HEK293 (cell line): ENCODE measurements around the gene MYOT.

ENCODE experiments used
- CTCF ChIA-PET: fragments of 350-600 bp; formaldehyde crosslinking; extraction: SDS; loops from one replicate; lab custom pipeline; 2021; ENCODE audit warnings: antibody characterized with exemption; lab: Yijun Ruan, JAX
- POLR2A ChIA-PET: fragments of 300-600 bp; formaldehyde crosslinking; extraction: SDS; loops from one replicate; lab custom pipeline; 2020; ENCODE audit warnings: antibody characterized with exemption, inconsistent platforms; lab: Yijun Ruan, JAX
- H3K27ac ChIP-seq: fragments of 200-500 bp; sonication (Bioruptor generic); 2 replicates; pipeline ENCODE4 v1.5.1; 2014; ENCODE audit warnings: low read depth, low read length, control low read depth, inconsistent platforms; ENCODE audit errors: extremely low read depth
- H3K36me3 ChIP-seq, 2 experiments: fragments of 200-500 bp in 1 of 2; sonication (Bioruptor generic) in 1 of 2; 1 replicate in 1 of 2; 2 replicates in 1 of 2; pipeline ENCODE4 v1.5.1; 2014 to 2017; ENCODE audit warnings: inconsistent platforms in 2 of 2, low read length in 2 of 2; ENCODE audit not compliant: control insufficient read depth in 2 of 2, insufficient read depth in 1 of 2
- H3K4me1 ChIP-seq: fragments of 200-500 bp; sonication (Bioruptor generic); 2 replicates; pipeline ENCODE4 v1.5.1; 2014; ENCODE audit warnings: mild to moderate bottlenecking, low read length, inconsistent platforms; ENCODE audit not compliant: control insufficient read depth, insufficient read depth
- H3K4me3 ChIP-seq: 2 replicates; pipeline ENCODE4 v1.5.1; 2011; ENCODE audit warnings: low read depth, mild to moderate bottlenecking, control low read depth, low read length, moderate library complexity
- H3K9me3 ChIP-seq: fragments of 200-500 bp; sonication (Bioruptor generic); 2 replicates; pipeline ENCODE4 v1.5.1; 2014; ENCODE audit warnings: low read depth, low read length, inconsistent platforms; ENCODE audit not compliant: control insufficient read depth, insufficient read depth
- EGR2 ChIP-seq: fragments of 450-650 bp; formaldehyde crosslinking; IDR thresholded peaks from 2 replicates; pipeline ENCODE4 v1.5.1; 2016; ENCODE audit warnings: low read depth, missing biosample characterization, missing genetic modification characterization
- FEZF1 ChIP-seq: fragments of 450-650 bp; formaldehyde crosslinking; IDR thresholded peaks from 2 replicates; pipeline ENCODE4 v1.5.1; 2016; ENCODE audit warnings: missing biosample characterization, missing genetic modification characterization
- IKZF3 ChIP-seq: fragments of 450-650 bp; IDR thresholded peaks from 2 replicates; pipeline ENCODE4 v1.5.0; 2018; ENCODE audit warnings: missing biosample characterization, mild to moderate bottlenecking, missing genetic modification characterization, moderate library complexity
- KLF16 ChIP-seq: fragments of 450-650 bp; formaldehyde crosslinking; IDR thresholded peaks from 2 replicates; pipeline ENCODE4 v1.5.1; 2017; ENCODE audit warnings: missing biosample characterization, missing genetic modification characterization
- MYNN ChIP-seq: fragments of 450-650 bp; formaldehyde crosslinking; IDR thresholded peaks from 2 replicates; pipeline ENCODE4 v1.5.1; 2016; ENCODE audit warnings: missing biosample characterization, missing genetic modification characterization, borderline replicate concordance
- OSR2 ChIP-seq: fragments of 450-650 bp; formaldehyde crosslinking; IDR thresholded peaks from 2 replicates; pipeline ENCODE4 v1.5.1; 2016; ENCODE audit warnings: missing biosample characterization, missing genetic modification characterization
- ZBTB17 ChIP-seq: fragments of 450-650 bp; formaldehyde crosslinking; IDR thresholded peaks from 2 replicates; pipeline ENCODE4 v1.5.1; 2016; ENCODE audit warnings: missing biosample characterization, missing genetic modification characterization
- ZBTB21 ChIP-seq: fragments of 450-650 bp; formaldehyde crosslinking; IDR thresholded peaks from 2 replicates; pipeline ENCODE4 v1.5.1; 2017; ENCODE audit warnings: missing biosample characterization, missing genetic modification characterization
- ZIC2 ChIP-seq: fragments of 450-650 bp; formaldehyde crosslinking; IDR thresholded peaks from 2 replicates; pipeline ENCODE4 v1.5.1; 2016; ENCODE audit warnings: missing biosample characterization, missing genetic modification characterization
- ZNF10 ChIP-seq: fragments of 450-650 bp; formaldehyde crosslinking; IDR thresholded peaks from 2 replicates; pipeline ENCODE4 v1.5.1; 2017; ENCODE audit warnings: missing biosample characterization, missing genetic modification characterization
- ZNF112 ChIP-seq: fragments of 450-650 bp; formaldehyde crosslinking; IDR thresholded peaks from 2 replicates; pipeline ENCODE4 v1.5.0; 2017; ENCODE audit warnings: missing biosample characterization, missing genetic modification characterization
- ZNF132 ChIP-seq: fragments of 450-650 bp; formaldehyde crosslinking; IDR thresholded peaks from 2 replicates; pipeline ENCODE4 v1.5.1; 2017; ENCODE audit warnings: missing biosample characterization, missing genetic modification characterization, borderline replicate concordance
- ZNF157 ChIP-seq: fragments of 450-650 bp; formaldehyde crosslinking; IDR thresholded peaks from 2 replicates; pipeline ENCODE4 v1.5.1; 2016; ENCODE audit warnings: missing biosample characterization, missing genetic modification characterization
- ZNF214 ChIP-seq: fragments of 450-650 bp; formaldehyde crosslinking; IDR thresholded peaks from 2 replicates; pipeline ENCODE4 v1.5.1; 2017; ENCODE audit warnings: missing biosample characterization, mild to moderate bottlenecking, missing genetic modification characterization, borderline replicate concordance
- ZNF239 ChIP-seq: fragments of 450-650 bp; formaldehyde crosslinking; IDR thresholded peaks from 2 replicates; pipeline ENCODE4 v1.5.1; 2016; ENCODE audit warnings: missing biosample characterization, missing genetic modification characterization
- ZNF311 ChIP-seq: fragments of 450-650 bp; formaldehyde crosslinking; IDR thresholded peaks from 2 replicates; pipeline ENCODE4 v1.5.1; 2017; ENCODE audit warnings: missing biosample characterization, missing genetic modification characterization, borderline replicate concordance
- ZNF335 ChIP-seq: fragments of 450-650 bp; formaldehyde crosslinking; conservative IDR thresholded peaks from 2 replicates; pipeline ENCODE4 v1.5.1; 2016; ENCODE audit warnings: missing biosample characterization, missing genetic modification characterization
- ZNF473 ChIP-seq: fragments of 450-650 bp; formaldehyde crosslinking; IDR thresholded peaks from 2 replicates; pipeline ENCODE4 v1.5.1; 2017; ENCODE audit warnings: missing biosample characterization, missing genetic modification characterization
- ZNF501 ChIP-seq: fragments of 450-650 bp; formaldehyde crosslinking; IDR thresholded peaks from 2 replicates; pipeline ENCODE4 v1.5.1; 2016; ENCODE audit warnings: missing biosample characterization, missing genetic modification characterization
- ZNF621 ChIP-seq: fragments of 450-650 bp; formaldehyde crosslinking; IDR thresholded peaks from 2 replicates; pipeline ENCODE4 v1.5.1; 2017; ENCODE audit warnings: missing biosample characterization, missing genetic modification characterization
- ZNF626 ChIP-seq: fragments of 450-650 bp; sonication (Bioruptor Pico); formaldehyde crosslinking; IDR thresholded peaks from 2 replicates; pipeline ENCODE4 v1.5.1; 2018; ENCODE audit warnings: missing biosample characterization, missing genetic modification characterization, inconsistent platforms
- ZNF654 ChIP-seq: fragments of 450-650 bp; formaldehyde crosslinking; IDR thresholded peaks from 2 replicates; pipeline ENCODE4 v1.5.1; 2016; ENCODE audit warnings: low read depth, missing biosample characterization, missing genetic modification characterization
- ZNF701 ChIP-seq: fragments of 450-650 bp; formaldehyde crosslinking; IDR thresholded peaks from 2 replicates; pipeline ENCODE4 v1.5.1; 2016; ENCODE audit warnings: missing biosample characterization, missing genetic modification characterization
- ZNF747 ChIP-seq: fragments of 450-650 bp; formaldehyde crosslinking; IDR thresholded peaks from 2 replicates; pipeline ENCODE4 v1.5.1; 2016; ENCODE audit warnings: missing biosample characterization, missing genetic modification characterization
- ZNF768 ChIP-seq: fragments of 450-650 bp; formaldehyde crosslinking; IDR thresholded peaks from 2 replicates; pipeline ENCODE4 v1.5.1; 2018; ENCODE audit warnings: missing biosample characterization, mild to moderate bottlenecking, missing genetic modification characterization
- ZNF791 ChIP-seq: fragments of 450-650 bp; formaldehyde crosslinking; IDR thresholded peaks from 2 replicates; pipeline ENCODE4 v1.5.1; 2016; ENCODE audit warnings: missing biosample characterization, missing genetic modification characterization
- ZNF837 ChIP-seq: fragments of 450-650 bp; formaldehyde crosslinking; IDR thresholded peaks from 2 replicates; pipeline ENCODE4 v1.5.1; 2016; ENCODE audit warnings: missing biosample characterization, missing genetic modification characterization
- TF ChIP-seq, protein P1 (sequence below): fragments of 450-650 bp; formaldehyde crosslinking; IDR thresholded peaks from 2 replicates; pipeline ENCODE4 v1.5.1; 2016; ENCODE audit warnings: missing biosample characterization, missing genetic modification characterization
- TF ChIP-seq, protein P2 (sequence below): fragments of 450-650 bp; formaldehyde crosslinking; IDR thresholded peaks from 2 replicates; pipeline ENCODE4 v1.5.1; 2016; ENCODE audit warnings: missing biosample characterization, missing genetic modification characterization
- TF ChIP-seq, protein P3 (sequence below): fragments of 450-650 bp; formaldehyde crosslinking; IDR thresholded peaks from 2 replicates; pipeline ENCODE4 v1.5.1; 2016; ENCODE audit warnings: missing biosample characterization, missing genetic modification characterization, low read depth
- TF ChIP-seq, protein P4 (sequence below): fragments of 450-650 bp; IDR thresholded peaks from 2 replicates; pipeline ENCODE4 v1.5.1; 2018; ENCODE audit warnings: missing biosample characterization, missing genetic modification characterization

Gene MYOT

DNA sequence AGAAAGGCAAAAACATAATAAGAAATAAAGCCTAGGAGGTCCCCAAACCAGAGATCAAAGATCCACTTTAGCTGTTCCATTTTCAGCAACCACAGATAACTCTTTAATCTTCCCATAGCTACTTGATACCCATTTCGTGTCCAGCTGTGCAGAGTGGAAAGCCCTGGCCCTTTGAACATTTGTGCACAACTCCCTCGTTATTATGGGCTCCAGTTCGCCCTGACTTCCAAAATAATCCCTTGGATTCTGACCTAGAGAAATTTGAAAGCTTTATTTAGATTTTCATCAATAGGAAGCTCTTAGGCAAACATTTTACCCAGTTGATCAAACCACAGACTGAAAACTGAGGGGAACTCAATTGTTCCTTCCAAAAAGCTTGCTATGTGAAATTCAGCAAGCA is 4.8 kb downstream of the MYOT start:
- TF ChIP-seq ZNF10 (tag by site-specific recombination) (no peak), KLF16 (tag by site-specific recombination) (no peak), MYNN (no peak), ZNF335 (no peak), ZNF837 (tag by site-specific recombination) (no peak), ZNF473 (tag by site-specific recombination) (no peak), ZNF621 (tag by site-specific recombination) (no peak), ZNF654 (tag by site-specific recombination) (no peak), ZNF157 (tag by site-specific recombination) (no peak), ZIC2 (no peak), ZBTB17 (tag by site-specific recombination) (no peak), ZNF239 (no peak)
- TF ChIP-seq, protein P1, sequence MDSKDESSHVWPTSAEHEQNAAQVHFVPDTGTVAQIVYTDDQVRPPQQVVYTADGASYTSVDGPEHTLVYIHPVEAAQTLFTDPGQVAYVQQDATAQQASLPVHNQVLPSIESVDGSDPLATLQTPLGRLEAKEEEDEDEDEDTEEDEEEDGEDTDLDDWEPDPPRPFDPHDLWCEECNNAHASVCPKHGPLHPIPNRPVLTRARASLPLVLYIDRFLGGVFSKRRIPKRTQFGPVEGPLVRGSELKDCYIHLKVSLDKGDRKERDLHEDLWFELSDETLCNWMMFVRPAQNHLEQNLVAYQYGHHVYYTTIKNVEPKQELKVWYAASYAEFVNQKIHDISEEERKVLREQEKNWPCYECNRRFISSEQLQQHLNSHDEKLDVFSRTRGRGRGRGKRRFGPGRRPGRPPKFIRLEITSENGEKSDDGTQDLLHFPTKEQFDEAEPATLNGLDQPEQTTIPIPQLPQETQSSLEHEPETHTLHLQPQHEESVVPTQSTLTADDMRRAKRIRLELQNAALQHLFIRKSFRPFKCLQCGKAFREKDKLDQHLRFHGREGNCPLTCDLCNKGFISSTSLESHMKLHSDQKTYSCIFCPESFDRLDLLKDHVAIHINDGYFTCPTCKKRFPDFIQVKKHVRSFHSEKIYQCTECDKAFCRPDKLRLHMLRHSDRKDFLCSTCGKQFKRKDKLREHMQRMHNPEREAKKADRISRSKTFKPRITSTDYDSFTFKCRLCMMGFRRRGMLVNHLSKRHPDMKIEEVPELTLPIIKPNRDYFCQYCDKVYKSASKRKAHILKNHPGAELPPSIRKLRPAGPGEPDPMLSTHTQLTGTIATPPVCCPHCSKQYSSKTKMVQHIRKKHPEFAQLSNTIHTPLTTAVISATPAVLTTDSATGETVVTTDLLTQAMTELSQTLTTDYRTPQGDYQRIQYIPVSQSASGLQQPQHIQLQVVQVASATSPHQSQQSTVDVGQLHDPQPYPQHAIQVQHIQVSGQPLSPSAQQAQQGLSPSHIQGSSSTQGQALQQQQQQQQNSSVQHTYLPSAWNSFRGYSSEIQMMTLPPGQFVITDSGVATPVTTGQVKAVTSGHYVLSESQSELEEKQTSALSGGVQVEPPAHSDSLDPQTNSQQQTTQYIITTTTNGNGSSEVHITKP (tag by site-specific recombination): no peak
- TF ChIP-seq, protein P2, sequence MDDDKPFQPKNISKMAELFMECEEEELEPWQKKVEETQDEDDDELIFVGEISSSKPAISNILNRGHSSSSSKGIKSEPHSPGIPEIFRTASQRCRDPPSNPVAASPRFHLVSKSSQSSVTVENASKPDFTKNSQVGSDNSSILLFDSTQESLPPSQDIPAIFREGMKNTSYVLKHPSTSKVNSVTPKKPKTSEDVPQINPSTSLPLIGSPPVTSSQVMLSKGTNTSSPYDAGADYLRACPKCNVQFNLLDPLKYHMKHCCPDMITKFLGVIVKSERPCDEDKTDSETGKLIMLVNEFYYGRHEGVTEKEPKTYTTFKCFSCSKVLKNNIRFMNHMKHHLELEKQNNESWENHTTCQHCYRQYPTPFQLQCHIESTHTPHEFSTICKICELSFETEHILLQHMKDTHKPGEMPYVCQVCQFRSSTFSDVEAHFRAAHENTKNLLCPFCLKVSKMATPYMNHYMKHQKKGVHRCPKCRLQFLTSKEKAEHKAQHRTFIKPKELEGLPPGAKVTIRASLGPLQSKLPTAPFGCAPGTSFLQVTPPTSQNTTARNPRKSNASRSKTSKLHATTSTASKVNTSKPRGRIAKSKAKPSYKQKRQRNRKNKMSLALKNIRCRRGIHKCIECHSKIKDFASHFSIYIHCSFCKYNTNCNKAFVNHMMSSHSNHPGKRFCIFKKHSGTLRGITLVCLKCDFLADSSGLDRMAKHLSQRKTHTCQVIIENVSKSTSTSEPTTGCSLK (tag by site-specific recombination): no peak
- Histone ChIP-seq H3K9me3 (no peaks in the 10 kb centered on the region), H3K36me3 (no peaks in the 10 kb centered on the region), H3K4me3 (no peak overlapping the region), H3K27ac (no peak overlapping the region), H3K4me1 (no peaks in the 10 kb centered on the region)
- ChIA-PET POLR2A (no interaction called here), CTCF (interaction anchor here (0.6 to 1.7 kb wide), 2 partner anchors 61 to 93 kb away, joined by 3 to 8 read pairs; no protein-coding TSS in a partner anchor)

DNA sequence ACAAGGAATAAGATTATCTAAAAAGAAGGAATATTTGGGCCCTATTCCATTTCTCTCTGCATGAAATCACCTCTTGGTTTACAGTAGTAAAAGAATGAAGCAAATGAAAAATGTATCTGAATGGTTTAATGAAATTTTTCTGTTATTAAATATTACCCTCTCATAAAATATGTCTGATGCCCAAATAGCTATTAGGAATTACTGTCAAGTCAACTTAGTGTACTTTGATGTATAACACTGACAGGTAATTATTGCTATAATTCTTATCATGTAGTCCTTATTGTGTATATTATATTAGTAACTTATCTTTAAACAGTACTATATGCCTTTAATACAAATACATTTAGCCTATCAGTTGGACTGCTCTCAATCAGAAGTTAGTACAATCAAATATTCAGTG is 8.4 kb downstream of the MYOT start:
- no peaks in the 10 kb centered on the region for H3K4me1 ChIP-seq
- no peaks in the 10 kb centered on the region for H3K9me3 ChIP-seq
- no peak overlapping the region for H3K27ac ChIP-seq
- ChIA-PET POLR2A (interaction anchor here (0.5 kb wide), 1 partner anchor 11 kb away, joined by 3 read pairs; no protein-coding TSS in a partner anchor), CTCF (no interaction called here)
- H3K4me3 ChIP-seq: no peak overlapping the region
- no peaks in the 10 kb centered on the region for H3K36me3 ChIP-seq
- TF ChIP-seq ZNF747 (no peak), IKZF3 (tag by site-specific recombination) (no peak), ZBTB21 (tag by site-specific recombination) (no peak), ZNF501 (tag by site-specific recombination) (no peak), ZNF311 (tag by site-specific recombination) (no peak), ZNF626 (no peak), EGR2 (tag by site-specific recombination) (no peak), ZNF701 (tag by site-specific recombination) (no peak), FEZF1 (tag by site-specific recombination) (no peak), ZNF132 (tag by site-specific recombination) (no peak), ZNF214 (tag by site-specific recombination) (no peak), ZNF112 (no peak), ZNF768 (no peak), OSR2 (no peak), ZNF791 (tag by site-specific recombination) (no peak)
- TF ChIP-seq, protein P3, sequence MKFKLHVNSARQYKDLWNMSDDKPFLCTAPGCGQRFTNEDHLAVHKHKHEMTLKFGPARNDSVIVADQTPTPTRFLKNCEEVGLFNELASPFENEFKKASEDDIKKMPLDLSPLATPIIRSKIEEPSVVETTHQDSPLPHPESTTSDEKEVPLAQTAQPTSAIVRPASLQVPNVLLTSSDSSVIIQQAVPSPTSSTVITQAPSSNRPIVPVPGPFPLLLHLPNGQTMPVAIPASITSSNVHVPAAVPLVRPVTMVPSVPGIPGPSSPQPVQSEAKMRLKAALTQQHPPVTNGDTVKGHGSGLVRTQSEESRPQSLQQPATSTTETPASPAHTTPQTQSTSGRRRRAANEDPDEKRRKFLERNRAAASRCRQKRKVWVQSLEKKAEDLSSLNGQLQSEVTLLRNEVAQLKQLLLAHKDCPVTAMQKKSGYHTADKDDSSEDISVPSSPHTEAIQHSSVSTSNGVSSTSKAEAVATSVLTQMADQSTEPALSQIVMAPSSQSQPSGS (tag by site-specific recombination): no peak
- TF ChIP-seq, protein P4, sequence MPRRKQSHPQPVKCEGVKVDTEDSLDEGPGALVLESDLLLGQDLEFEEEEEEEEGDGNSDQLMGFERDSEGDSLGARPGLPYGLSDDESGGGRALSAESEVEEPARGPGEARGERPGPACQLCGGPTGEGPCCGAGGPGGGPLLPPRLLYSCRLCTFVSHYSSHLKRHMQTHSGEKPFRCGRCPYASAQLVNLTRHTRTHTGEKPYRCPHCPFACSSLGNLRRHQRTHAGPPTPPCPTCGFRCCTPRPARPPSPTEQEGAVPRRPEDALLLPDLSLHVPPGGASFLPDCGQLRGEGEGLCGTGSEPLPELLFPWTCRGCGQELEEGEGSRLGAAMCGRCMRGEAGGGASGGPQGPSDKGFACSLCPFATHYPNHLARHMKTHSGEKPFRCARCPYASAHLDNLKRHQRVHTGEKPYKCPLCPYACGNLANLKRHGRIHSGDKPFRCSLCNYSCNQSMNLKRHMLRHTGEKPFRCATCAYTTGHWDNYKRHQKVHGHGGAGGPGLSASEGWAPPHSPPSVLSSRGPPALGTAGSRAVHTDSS (tag by site-specific recombination): no peak
